Measurements from ENCODE around the gene SYT15B. TPM values are rescaled to one million over a fixed set of nuclear protein-coding genes. Genes with fewer than 3 reads are reported as not detected.
A peak's percentile ranks its signal among the peaks of the same experiment; 100 is the strongest.
"Not testable (repeated sequence)": the region's sequence is repeated elsewhere in the genome, so short reads cannot be mapped to it uniquely, and the experiment has no call there.

The SYT15B gene
- not detected for polyA plus RNA-seq (2013, experiment 1 of 2)
- not detected for polyA plus RNA-seq (2013, experiment 2 of 2)

DNA sequence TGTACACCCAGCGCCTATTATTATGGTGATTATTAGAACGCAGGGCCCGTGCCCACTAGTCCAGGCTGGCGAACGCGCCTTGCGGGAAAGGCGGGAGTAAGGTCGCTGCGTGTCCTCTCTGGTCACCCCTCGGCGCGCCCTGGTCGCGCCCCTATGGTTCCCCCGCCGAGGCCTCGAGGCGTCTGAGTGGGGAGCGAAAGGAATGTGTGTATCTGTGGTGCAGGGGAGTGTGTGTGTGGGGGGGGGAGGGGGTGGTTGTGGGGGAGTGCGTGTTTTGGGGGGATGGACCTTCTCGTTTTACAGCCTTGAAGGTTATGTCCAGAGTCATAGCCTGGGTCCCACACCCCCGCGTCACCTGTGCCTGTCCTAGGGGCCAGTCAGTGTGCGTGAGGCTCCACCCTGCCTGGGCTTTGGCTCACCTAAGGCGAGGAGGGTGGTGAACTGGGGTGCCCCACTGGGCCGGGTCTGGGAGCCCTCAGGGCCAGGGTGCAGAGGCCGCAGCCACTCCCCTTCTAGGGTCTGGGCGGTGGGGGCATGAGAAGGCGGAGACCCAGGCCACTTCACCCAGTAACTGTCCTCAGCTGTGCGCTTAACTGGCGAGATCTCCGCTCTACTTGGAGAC, at the start of gene SYT15B:
Gene SYT15B (minus strand): TSS at position 39 of the 622 bp plus-strand sequence. CDS start 952 bp downstream, outside the sequence.
- H3K9me3 ChIP-seq (ENCODE audit: insufficient read depth, low read depth, low read length); H3K9ac ChIP-seq (ENCODE audit: low read depth, low read length); H3K4me1 ChIP-seq (ENCODE audit: insufficient read depth, low read length); H3K27ac ChIP-seq (ENCODE audit: low read depth, low read length); H3K36me3 ChIP-seq (ENCODE audit: insufficient read depth, low read length): not testable (repeated sequence)
- Histone ChIP-seq H3K27me3 (ENCODE audit: insufficient read depth, low read length) (peaks cover 16% of the 10 kb centered on the region), H3K4me3 (ENCODE audit: low read length) (peak within 1 kb of the TSS; percentile 34; the same call in 1 of the 2 replicates)
- 72% methylated on average over 18 of the region's 33 CpGs for WGBS

DNA sequence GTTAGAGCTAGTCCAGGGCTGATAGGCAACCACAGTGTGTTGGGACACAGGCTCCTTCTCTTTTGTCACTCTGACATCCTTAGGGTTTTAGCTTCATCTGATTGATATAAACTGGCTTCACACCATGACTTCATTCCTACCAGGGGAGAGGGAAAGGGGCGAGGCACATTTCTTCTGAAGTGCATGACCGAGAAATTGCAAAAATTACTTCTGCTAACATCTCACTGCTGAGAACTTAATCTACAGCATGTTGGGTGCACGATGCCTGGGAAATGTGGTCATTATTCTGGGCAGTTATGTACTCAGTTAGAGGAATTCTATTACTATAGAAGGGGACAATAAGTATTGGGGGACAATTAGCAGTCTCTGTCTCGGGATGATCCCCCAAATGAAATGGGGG, 16.2 kb upstream of the SYT15B start:
- H3K9me3 ChIP-seq (ENCODE audit: insufficient read depth, low read depth, low read length); H3K36me3 ChIP-seq (ENCODE audit: insufficient read depth, low read length); H3K27ac ChIP-seq (ENCODE audit: low read depth, low read length); H3K4me1 ChIP-seq (ENCODE audit: insufficient read depth, low read length); H3K27me3 ChIP-seq (ENCODE audit: insufficient read depth, low read length); H3K9ac ChIP-seq (ENCODE audit: low read depth, low read length); H3K4me3 ChIP-seq (ENCODE audit: low read length): not testable (repeated sequence)
- no CpG with 5 or more reads among the region's 4 CpGs for WGBS

DNA sequence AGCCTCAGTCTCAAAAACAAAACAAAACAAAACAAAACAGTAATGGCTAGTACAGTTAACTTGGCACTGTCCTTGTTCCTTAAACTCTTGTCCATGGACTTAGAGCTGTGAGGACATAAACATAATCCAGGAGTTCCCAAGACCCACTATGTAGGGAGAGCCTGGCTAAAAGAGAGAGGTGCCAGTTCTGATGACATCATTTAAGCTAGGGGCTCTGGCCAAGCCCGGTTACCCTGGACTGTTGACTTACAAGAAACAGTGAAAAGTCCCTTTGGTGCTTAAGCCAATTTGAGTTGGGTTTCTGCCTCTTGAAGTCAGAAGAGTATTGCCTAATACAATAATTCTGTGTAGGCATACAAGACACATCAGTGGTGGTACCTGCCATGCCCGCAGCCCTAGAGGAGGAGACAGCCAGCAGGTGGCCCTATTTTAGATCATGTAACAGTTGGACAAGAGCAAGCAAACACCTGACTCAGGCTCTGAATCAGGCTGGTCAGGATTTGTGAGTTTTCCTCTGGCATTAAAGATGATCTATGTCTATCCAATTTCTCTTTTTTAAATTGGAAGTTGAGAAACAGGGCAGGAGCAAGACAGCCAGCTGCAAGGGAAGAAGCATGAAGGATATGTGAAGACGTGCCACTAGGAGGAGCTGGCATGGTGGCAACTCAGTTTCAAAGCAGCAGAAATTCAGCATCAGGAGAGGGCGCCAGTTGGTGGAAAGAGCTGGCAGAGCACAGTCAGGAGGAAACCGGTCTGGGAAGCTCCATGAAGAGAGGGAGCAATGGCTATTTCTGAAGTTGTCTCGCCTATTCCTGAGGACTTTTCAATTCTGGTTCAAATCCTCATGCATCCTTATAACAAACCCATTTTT, 12.2 kb upstream of the SYT15B start:
- not testable (repeated sequence) for H3K4me3 ChIP-seq (ENCODE audit: low read length); H3K9me3 ChIP-seq (ENCODE audit: insufficient read depth, low read depth, low read length); H3K27ac ChIP-seq (ENCODE audit: low read depth, low read length); H3K4me1 ChIP-seq (ENCODE audit: insufficient read depth, low read length); H3K36me3 ChIP-seq (ENCODE audit: insufficient read depth, low read length); H3K9ac ChIP-seq (ENCODE audit: low read depth, low read length); H3K27me3 ChIP-seq (ENCODE audit: insufficient read depth, low read length)
- WGBS, result 5% methylated on average over 3 of the region's 6 CpGs

DNA sequence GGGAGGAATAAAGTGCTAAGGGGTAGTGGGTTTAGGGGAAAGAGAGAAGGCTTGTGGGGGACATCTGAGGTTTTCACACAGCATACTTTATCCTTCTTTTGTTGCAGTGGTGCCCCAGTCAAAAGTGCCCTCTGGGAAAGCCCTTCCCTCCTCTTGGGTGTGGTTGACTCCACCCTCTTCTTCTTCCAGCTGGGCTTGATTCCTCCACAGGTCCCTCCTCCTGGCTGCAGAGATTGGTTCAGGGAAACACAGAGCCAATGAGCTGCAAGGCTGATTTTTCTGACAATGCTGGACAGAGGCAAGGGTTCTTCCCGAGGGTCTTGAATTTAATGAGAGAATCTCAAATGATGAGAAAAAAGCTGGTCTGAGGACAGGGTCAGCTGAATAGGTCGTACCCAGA, 7.4 kb upstream of the SYT15B start:
- not testable (repeated sequence) for H3K9me3 ChIP-seq (ENCODE audit: insufficient read depth, low read depth, low read length); H3K9ac ChIP-seq (ENCODE audit: low read depth, low read length); H3K27ac ChIP-seq (ENCODE audit: low read depth, low read length); H3K4me3 ChIP-seq (ENCODE audit: low read length); H3K27me3 ChIP-seq (ENCODE audit: insufficient read depth, low read length); H3K36me3 ChIP-seq (ENCODE audit: insufficient read depth, low read length); H3K4me1 ChIP-seq (ENCODE audit: insufficient read depth, low read length)
- WGBS, result no CpG with 5 or more reads among the region's 2 CpGs

DNA sequence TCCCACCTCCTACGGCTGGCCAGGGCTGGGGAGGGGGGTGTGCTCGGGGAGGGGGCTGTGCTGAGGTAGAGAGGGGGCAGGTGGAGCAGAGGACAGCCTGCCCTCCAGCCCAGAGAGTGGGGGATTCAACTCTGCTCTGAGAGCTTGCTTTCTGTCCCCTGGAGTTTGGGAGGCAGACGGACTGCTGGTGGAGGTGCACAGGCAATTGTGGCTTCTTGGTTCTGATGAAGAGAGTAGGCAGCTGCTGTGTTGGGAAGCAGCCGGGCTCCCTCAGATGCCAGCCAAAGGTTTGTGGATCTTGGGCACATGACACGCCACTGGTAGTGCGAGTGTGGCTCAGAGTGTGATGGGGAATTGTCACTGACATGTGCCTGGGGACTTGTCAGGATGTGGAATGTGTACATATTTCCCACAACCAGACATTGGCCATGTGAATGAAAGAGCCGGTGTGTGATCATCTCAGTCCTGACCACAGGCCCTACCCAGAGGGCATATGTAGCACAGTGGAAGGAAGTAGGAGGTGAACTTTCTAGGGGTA, 5.3 kb upstream of the SYT15B start:
- not testable (repeated sequence) for H3K9ac ChIP-seq (ENCODE audit: low read depth, low read length); H3K27me3 ChIP-seq (ENCODE audit: insufficient read depth, low read length); H3K4me1 ChIP-seq (ENCODE audit: insufficient read depth, low read length); H3K9me3 ChIP-seq (ENCODE audit: insufficient read depth, low read depth, low read length); H3K36me3 ChIP-seq (ENCODE audit: insufficient read depth, low read length); H3K4me3 ChIP-seq (ENCODE audit: low read length); H3K27ac ChIP-seq (ENCODE audit: low read depth, low read length)
- WGBS, result 65% methylated on average over 4 of the region's 7 CpGs

DNA sequence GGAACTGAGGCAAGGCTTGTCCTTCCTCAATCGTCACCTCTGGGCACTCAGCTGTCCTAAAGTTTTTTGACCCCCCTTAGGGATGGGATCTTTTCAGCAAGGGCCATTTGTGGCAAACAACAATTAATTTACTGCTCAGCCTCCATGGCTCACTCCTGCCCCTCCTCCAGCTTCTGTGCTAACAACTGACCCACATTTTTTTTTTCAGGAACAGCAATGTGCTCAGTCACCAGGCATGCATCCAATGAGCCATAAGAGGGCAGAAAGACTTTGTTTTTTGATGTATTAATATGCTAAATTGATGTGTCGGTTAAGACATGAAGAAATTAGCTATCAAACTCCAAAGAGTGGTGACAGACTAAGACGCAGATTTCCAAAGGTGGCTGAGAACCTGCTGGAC, 4.7 kb upstream of the SYT15B start:
- not testable (repeated sequence) for H3K4me3 ChIP-seq (ENCODE audit: low read length); H3K27me3 ChIP-seq (ENCODE audit: insufficient read depth, low read length); H3K4me1 ChIP-seq (ENCODE audit: insufficient read depth, low read length); H3K27ac ChIP-seq (ENCODE audit: low read depth, low read length); H3K9ac ChIP-seq (ENCODE audit: low read depth, low read length); H3K9me3 ChIP-seq (ENCODE audit: insufficient read depth, low read depth, low read length); H3K36me3 ChIP-seq (ENCODE audit: insufficient read depth, low read length)
- WGBS, result no CpG with 5 or more reads among the region's 3 CpGs

DNA sequence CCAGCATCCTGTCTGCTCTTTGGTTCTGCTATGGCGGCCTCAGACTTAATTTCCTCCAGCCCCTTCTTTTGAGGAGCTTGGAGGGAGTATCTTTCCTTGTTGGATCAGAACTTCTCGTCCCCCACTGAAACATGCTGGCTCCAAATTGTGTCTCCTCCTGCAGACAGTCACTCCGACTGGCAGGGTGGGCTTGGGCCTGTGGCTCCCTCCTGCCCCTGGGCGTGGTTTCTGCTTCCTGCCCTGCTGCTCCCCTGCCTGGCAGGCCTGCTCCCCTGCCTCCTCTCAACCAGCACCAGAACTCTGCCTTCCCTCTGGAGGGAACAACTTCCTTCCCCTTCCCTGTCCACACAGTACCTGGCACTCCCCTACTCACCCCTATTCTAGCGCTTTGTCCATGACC, 3.8 kb upstream of the SYT15B start:
- H3K9me3 ChIP-seq (ENCODE audit: insufficient read depth, low read depth, low read length); H3K4me1 ChIP-seq (ENCODE audit: insufficient read depth, low read length); H3K27ac ChIP-seq (ENCODE audit: low read depth, low read length); H3K36me3 ChIP-seq (ENCODE audit: insufficient read depth, low read length); H3K9ac ChIP-seq (ENCODE audit: low read depth, low read length); H3K4me3 ChIP-seq (ENCODE audit: low read length): not testable (repeated sequence)
- 50% methylated on average over 2 of the region's 5 CpGs for WGBS
- H3K27me3 ChIP-seq (ENCODE audit: insufficient read depth, low read length), result peaks cover 13% of the 10 kb centered on the region

DNA sequence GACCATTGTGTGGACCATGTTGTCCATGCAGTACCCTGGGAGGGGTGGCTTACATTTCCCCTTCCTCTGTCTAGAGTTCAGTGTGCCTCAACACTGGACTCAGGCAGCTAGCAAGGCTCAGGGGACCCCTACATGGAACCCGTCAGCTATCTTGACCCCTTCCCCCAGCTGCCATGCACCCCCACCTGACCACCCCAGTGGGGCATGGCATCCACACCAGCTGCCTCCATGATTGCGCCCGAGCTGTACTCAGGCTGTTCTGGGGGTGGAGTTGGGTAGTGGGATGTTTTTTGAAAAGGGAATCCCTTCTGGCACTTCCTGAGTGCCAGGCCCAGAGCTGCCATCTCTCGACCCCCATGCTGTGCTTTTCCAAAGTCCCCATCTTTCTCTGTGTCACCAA, 1.8 kb upstream of the SYT15B start:
- H3K9ac ChIP-seq (ENCODE audit: low read depth, low read length); H3K27ac ChIP-seq (ENCODE audit: low read depth, low read length); H3K4me3 ChIP-seq (ENCODE audit: low read length); H3K36me3 ChIP-seq (ENCODE audit: insufficient read depth, low read length); H3K9me3 ChIP-seq (ENCODE audit: insufficient read depth, low read depth, low read length); H3K4me1 ChIP-seq (ENCODE audit: insufficient read depth, low read length): not testable (repeated sequence)
- H3K27me3 ChIP-seq (ENCODE audit: insufficient read depth, low read length), result peaks cover 16% of the 10 kb centered on the region
- no CpG with 5 or more reads among the region's 4 CpGs for WGBS

DNA sequence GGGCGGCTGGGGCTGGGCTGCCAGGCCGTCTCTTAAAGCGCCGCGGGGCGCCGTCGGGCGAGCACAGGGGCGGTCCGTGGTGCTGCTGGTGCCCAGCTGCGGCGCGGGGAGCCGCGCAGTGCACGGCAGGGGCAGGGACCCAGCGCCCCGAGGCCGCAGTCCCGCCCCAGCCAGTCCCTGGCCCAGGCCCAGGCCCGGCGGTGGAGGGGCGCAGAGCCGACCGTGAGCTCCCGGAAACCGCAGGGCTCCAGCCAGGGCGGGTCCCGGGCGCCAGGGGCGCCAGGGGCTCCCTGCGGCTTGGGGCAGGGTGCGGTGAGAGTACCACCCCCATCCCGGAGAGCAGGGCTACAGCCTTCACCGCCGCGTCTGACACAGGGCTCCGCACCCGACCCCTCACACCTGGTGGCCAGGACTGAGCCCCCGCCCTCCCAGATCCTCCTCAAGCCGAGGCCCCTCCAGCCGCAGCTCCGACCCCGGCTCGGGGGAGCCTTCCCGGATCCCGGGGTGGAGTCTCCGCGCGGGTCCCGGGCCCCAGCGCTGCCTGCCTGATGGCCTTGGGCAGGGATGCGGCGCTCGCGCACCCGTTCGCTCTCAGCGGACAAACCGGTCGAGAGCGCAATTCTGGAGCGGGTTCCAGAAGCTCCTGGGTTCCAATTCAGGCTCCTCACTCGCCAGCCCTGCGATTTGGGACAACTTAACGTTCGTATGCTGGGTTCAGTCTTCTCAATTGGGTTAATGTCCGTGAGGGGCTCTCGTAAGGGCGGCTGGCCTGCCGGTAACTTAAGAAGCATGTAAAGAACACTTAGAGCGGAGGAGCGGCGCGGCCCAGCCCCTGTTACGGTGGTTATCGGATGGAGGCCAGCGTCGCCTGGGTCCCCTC, 478 bp downstream of the SYT15B start:
- H3K27ac ChIP-seq (ENCODE audit: low read depth, low read length); H3K9ac ChIP-seq (ENCODE audit: low read depth, low read length); H3K36me3 ChIP-seq (ENCODE audit: insufficient read depth, low read length); H3K4me1 ChIP-seq (ENCODE audit: insufficient read depth, low read length); H3K9me3 ChIP-seq (ENCODE audit: insufficient read depth, low read depth, low read length): not testable (repeated sequence)
- H3K4me3 ChIP-seq (ENCODE audit: low read length), result peak overlapping the region; percentile 34; the same call in 1 of the 2 replicates
- WGBS, result 2% methylated on average over 48 of the region's 80 CpGs
- peaks cover 16% of the 10 kb centered on the region for H3K27me3 ChIP-seq (ENCODE audit: insufficient read depth, low read length)

DNA sequence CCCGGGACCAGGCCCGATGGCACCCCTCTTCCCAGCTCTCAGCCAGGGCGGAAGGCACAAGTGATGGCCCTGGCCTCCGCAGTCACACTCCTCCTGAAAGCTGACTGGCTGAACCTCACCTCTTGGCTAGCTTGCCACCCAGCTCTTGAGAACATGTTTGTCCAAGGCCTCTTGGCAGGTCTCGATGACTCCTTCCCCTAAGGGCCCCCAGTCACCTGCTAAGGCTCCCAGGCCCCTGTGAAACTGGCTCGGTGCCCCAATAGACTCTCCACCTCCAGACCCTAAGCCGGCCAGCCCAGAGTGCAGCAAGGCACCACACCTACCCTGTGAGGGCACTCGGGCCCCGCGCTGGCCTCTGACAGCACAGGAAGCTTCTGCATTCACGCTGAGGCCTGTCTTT, 4.5 kb downstream of the SYT15B start:
- H3K27ac ChIP-seq (ENCODE audit: low read depth, low read length); H3K4me3 ChIP-seq (ENCODE audit: low read length); H3K36me3 ChIP-seq (ENCODE audit: insufficient read depth, low read length); H3K9me3 ChIP-seq (ENCODE audit: insufficient read depth, low read depth, low read length); H3K9ac ChIP-seq (ENCODE audit: low read depth, low read length); H3K4me1 ChIP-seq (ENCODE audit: insufficient read depth, low read length): not testable (repeated sequence)
- WGBS, result 80% methylated on average over 1 of the region's 11 CpGs
- peaks cover 15% of the 10 kb centered on the region for H3K27me3 ChIP-seq (ENCODE audit: insufficient read depth, low read length)

DNA sequence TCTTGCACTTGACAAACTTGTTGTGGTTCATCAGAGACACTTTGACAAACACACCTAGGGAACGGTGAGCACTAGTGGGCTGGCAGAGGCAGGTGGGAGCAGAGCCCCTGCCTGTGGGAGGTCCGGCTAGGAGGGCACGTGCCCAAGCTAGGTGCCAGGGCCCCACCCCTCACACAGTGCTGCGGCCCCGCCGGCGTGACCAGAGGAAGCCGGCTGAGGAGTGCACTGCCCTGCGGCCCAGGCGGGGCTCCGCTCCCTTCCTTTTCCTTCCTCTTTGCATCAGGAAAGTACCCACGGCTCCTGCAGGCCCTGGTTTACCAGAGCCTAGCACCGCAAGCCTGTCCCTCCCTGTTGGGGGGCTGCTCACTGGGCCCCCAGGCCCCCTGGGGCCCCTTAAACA, 7.2 kb downstream of the SYT15B start:
- not testable (repeated sequence) for H3K4me1 ChIP-seq (ENCODE audit: insufficient read depth, low read length); H3K4me3 ChIP-seq (ENCODE audit: low read length); H3K27me3 ChIP-seq (ENCODE audit: insufficient read depth, low read length); H3K9ac ChIP-seq (ENCODE audit: low read depth, low read length); H3K27ac ChIP-seq (ENCODE audit: low read depth, low read length); H3K36me3 ChIP-seq (ENCODE audit: insufficient read depth, low read length); H3K9me3 ChIP-seq (ENCODE audit: insufficient read depth, low read depth, low read length)
- no CpG with 5 or more reads among the region's 13 CpGs for WGBS
